Epithelial cell of proximal tubule (primary cell): ENCODE measurements around the gene PTPRJ. TPM values are rescaled to one million over a fixed set of nuclear protein-coding genes. Genes with fewer than 3 reads are reported as not detected.

Experiments
- DNase-seq: peaks from one replicate; pipeline ENCODE4 v3.0.0-alpha.2; 2011; ENCODE audit warnings: low read depth
- H3K4me3 ChIP-seq: 2 replicates; pipeline ENCODE4 v1.5.1; 2011; ENCODE audit warnings: low read depth, mild to moderate bottlenecking, low read length
- CTCF ChIP-seq: conservative IDR thresholded peaks from 2 replicates; pipeline ENCODE4 v1.5.1; 2012; ENCODE audit warnings: low read depth, mild to moderate bottlenecking, low read length
- total RNA-seq: library from RNA; depleted of rRNA; stranded (reverse); fragments of >200 nt; gene quantifications from 2 replicates; pipeline ENCODE4 v1.2.3, GENCODE V29; 2015

Gene PTPRJ
- total RNA-seq, 1 donor from 2014 or later = 43.9 TPM

GRCh38 chr11:47955061-47955755 lies 25.2 kb upstream of the PTPRJ start:
- DNase-seq = no peak
- no peak overlapping the region for H3K4me3 ChIP-seq
- TF ChIP-seq CTCF = no peak

GRCh38 chr11:47960015-47960414 lies 20.3 kb upstream of the PTPRJ start:
- TF ChIP-seq CTCF = no peak
- DNase-seq = no peak
- H3K4me3 ChIP-seq = no peak overlapping the region

- TF ChIP-seq CTCF = no peak
- no peak overlapping the region for H3K4me3 ChIP-seq
- DNase-seq = no peak
These were observed 19.0 kb upstream of the PTPRJ start for GRCh38 chr11:47961383-47961782.

- TF ChIP-seq CTCF = no peak
- H3K4me3 ChIP-seq = no peak overlapping the region
- no peak for DNase-seq
These were observed 15.8 kb upstream of the PTPRJ start for GRCh38 chr11:47964546-47964945.

GRCh38 chr11:47967577-47968525 lies 12.5 kb upstream of the PTPRJ start:
- TF ChIP-seq CTCF = no peak
- DNase-seq = no peak
- H3K4me3 ChIP-seq = no peak overlapping the region

GRCh38 chr11:47969401-47969800 lies 11.0 kb upstream of the PTPRJ start:
- TF ChIP-seq CTCF = no peak
- DNase-seq = no peak
- H3K4me3 ChIP-seq = no peak overlapping the region
